Activated CD4-positive, alpha-beta T cell treated with anti-CD3 and anti-CD28 coated beads, Interleukin-2, amount 50 U/mL, for 16 hours (primary cell): ENCODE results near the gene RERE.
"Not testable (repeated sequence)": the region's sequence is repeated elsewhere in the genome, so short reads cannot be mapped to it uniquely, and the experiment has no call there.

ENCODE experiments used
- DNase-seq: peaks from one replicate; pipeline ENCODE4 v3.0.0-alpha.2; 2020

The RERE gene

GRCh38 chr1:8631163-8631562 lies 186.3 kb downstream of the RERE start:
- DNase-seq = no peak

GRCh38 chr1:8629241-8630091 lies 188.0 kb downstream of the RERE start:
- DNase-seq = peak; percentile 67

- DNase-seq = no peak
Measured at GRCh38 chr1:8628606-8629005, 188.8 kb downstream of the RERE start.

- DNase-seq = no peak
Measured at GRCh38 chr1:8627728-8628127, 189.7 kb downstream of the RERE start.

- no peak for DNase-seq
Measured at GRCh38 chr1:8625981-8626898, 191.2 kb downstream of the RERE start.

GRCh38 chr1:8625491-8625890 lies 191.9 kb downstream of the RERE start:
- DNase-seq = no peak

- peak; percentile 54 for DNase-seq
Measured at GRCh38 chr1:8623651-8624192, 193.7 kb downstream of the RERE start.

GRCh38 chr1:8621785-8622348 lies 195.6 kb downstream of the RERE start:
- not testable (repeated sequence) for DNase-seq

- DNase-seq = not testable (repeated sequence)
Measured at GRCh38 chr1:8621034-8621582, 196.3 kb downstream of the RERE start.

- DNase-seq = not testable (repeated sequence)
Measured at GRCh38 chr1:8619917-8620502, 197.4 kb downstream of the RERE start.

- not testable (repeated sequence) for DNase-seq
Measured at GRCh38 chr1:8619419-8619818, 198.0 kb downstream of the RERE start.

GRCh38 chr1:8616791-8617190 lies 200.6 kb downstream of the RERE start:
- DNase-seq = not testable (repeated sequence)

- DNase-seq = not testable (repeated sequence)
Measured at GRCh38 chr1:8611634-8612515, 205.6 kb downstream of the RERE start.

- DNase-seq = no peak
Measured at GRCh38 chr1:8607906-8608305, 209.5 kb downstream of the RERE start.

GRCh38 chr1:8604041-8604945 lies 213.1 kb downstream of the RERE start:
- DNase-seq = peak; percentile 93

GRCh38 chr1:8603220-8603616 lies 214.2 kb downstream of the RERE start:
- no peak for DNase-seq

- peak; percentile 68 for DNase-seq
Measured at GRCh38 chr1:8602471-8603219, 214.8 kb downstream of the RERE start.

- no peak for DNase-seq
Measured at GRCh38 chr1:8600336-8600735, 217.1 kb downstream of the RERE start.

- DNase-seq = no peak
Measured at GRCh38 chr1:8599646-8600212, 217.7 kb downstream of the RERE start.
